ENCODE data around the gene GAS7.

DNA sequence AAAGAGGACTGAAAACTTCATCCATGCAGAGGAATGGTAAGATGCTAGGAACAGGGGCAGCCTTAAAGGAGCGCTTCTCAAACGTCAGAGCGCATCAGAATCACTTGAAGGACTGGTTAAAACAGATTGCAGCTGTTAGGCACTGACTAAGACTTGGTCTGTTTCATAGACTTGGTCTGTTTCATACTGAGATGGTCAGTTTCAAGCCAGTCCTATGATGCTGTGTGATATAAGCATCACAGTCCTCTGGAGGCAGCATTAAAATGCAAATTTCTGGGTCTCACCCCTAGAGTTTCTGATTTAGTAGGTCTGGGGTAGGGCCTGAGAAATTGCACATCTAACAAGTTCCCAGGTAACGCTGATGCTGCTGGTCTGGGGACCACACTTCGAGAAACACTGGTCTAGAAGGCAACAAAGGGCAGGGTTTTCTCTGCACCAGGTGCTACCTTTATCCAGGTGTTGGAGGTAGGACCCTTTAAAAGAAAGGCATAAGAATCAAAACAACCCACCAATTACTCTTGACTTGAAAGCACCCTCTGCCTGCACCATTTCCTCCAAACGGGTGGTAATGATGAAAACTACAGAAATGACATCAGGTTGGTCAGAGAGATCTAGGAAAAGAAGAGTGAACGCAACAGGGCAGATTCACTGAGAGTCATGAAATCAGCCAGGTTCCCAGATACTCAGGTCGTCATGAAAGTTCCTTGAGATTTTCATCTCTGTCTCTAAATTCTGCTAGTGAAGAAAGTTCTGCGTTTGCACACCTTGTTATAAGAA is 198.3 kb downstream of the GAS7 start:
- TF ChIP-seq CTCF (IDR thresholded peaks at IDR 0.05) (no peak), POLR2A (IDR thresholded peaks at IDR 0.05) (no peak)
